ENCODE measurements around the gene ARID5B.

Gene ARID5B

DNA sequence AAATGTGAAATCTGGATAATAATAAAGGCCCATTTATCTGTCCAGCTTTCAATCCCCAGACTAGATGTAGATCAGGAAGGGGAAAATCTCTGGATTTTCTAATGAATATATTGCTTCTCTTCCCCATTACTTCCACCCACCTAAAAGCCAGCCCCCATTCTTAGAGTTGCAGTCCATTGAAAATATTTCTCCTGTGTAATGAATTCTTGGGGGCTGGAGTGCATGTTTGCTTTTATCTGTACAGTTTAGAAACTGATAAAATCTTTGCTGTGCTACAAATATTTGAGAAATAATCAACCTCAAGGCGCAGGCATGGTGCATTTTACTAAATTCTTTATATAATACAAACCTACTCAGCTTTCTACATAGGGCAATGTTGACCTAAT lies 180.8 kb downstream of the ARID5B start:
- H3K27me3 ChIP-seq (replicated peaks; ENCODE audit: insufficient read depth, low read length), result no peaks in the 10 kb centered on the region
- H3K4me2 ChIP-seq (ENCODE audit: low read depth, low read length), result no peak overlapping the region
- peaks cover 4% of the 10 kb centered on the region; the same call in 1 of the 2 replicates for H4K20me1 ChIP-seq (ENCODE audit: insufficient read depth, low read length)
- H3F3A ChIP-seq (ENCODE audit: insufficient read depth, low read length), result no peaks in the 10 kb centered on the region
- TF ChIP-seq EZH2 (optimal IDR thresholded peaks at IDR 0.05; ENCODE audit: low read depth, low read length) (no peak), EZH2phosphoT487 (IDR thresholded peaks at IDR 0.05; ENCODE audit: low read length) (no peak)
- TF ChIP-seq, protein P1, sequence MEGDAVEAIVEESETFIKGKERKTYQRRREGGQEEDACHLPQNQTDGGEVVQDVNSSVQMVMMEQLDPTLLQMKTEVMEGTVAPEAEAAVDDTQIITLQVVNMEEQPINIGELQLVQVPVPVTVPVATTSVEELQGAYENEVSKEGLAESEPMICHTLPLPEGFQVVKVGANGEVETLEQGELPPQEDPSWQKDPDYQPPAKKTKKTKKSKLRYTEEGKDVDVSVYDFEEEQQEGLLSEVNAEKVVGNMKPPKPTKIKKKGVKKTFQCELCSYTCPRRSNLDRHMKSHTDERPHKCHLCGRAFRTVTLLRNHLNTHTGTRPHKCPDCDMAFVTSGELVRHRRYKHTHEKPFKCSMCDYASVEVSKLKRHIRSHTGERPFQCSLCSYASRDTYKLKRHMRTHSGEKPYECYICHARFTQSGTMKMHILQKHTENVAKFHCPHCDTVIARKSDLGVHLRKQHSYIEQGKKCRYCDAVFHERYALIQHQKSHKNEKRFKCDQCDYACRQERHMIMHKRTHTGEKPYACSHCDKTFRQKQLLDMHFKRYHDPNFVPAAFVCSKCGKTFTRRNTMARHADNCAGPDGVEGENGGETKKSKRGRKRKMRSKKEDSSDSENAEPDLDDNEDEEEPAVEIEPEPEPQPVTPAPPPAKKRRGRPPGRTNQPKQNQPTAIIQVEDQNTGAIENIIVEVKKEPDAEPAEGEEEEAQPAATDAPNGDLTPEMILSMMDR (IDR thresholded peaks at IDR 0.05; ENCODE audit: low read length), result no peak
- no peak overlapping the region for H3K9ac ChIP-seq (ENCODE audit: low read length)
- peaks cover 12% of the 10 kb centered on the region for H3K4me1 ChIP-seq (ENCODE audit: low read length)
- peaks cover 93% of the 10 kb centered on the region for H3K79me2 ChIP-seq (ENCODE audit: low read length)
- no peak for DNase-seq
- H3K4me3 ChIP-seq (ENCODE audit: low read length), result no peak overlapping the region
- no peaks in the 10 kb centered on the region for H3K9me3 ChIP-seq (replicated peaks; ENCODE audit: insufficient read depth, low read length)
- no peak overlapping the region for H3K27ac ChIP-seq (ENCODE audit: low read length)
- H3K36me3 ChIP-seq (replicated peaks; ENCODE audit: insufficient read depth, low read length), result peaks cover 20% of the 10 kb centered on the region
- no peak overlapping the region for H2AFZ ChIP-seq (ENCODE audit: low read length)
- H3K9me2 ChIP-seq (replicated peaks; ENCODE audit: insufficient read depth, low read length), result no peaks in the 10 kb centered on the region

GRCh38 chr10:62082729-62083411 lies 181.4 kb downstream of the ARID5B start:
- H3K4me1 ChIP-seq (ENCODE audit: low read length), result peaks cover 12% of the 10 kb centered on the region
- H3K9ac ChIP-seq (ENCODE audit: low read length), result no peak overlapping the region
- no peak overlapping the region for H2AFZ ChIP-seq (ENCODE audit: low read length)
- no peak for DNase-seq
- H3K9me3 ChIP-seq (replicated peaks; ENCODE audit: insufficient read depth, low read length), result no peaks in the 10 kb centered on the region
- no peak overlapping the region; the same call in 1 of the 2 replicates for H3K4me2 ChIP-seq (ENCODE audit: low read depth, low read length)
- H3K27me3 ChIP-seq (replicated peaks; ENCODE audit: insufficient read depth, low read length), result no peaks in the 10 kb centered on the region
- TF ChIP-seq EZH2phosphoT487 (IDR thresholded peaks at IDR 0.05; ENCODE audit: low read length) (no peak), EZH2 (optimal IDR thresholded peaks at IDR 0.05; ENCODE audit: low read depth, low read length) (no peak)
- TF ChIP-seq, protein P1 (IDR thresholded peaks at IDR 0.05; ENCODE audit: low read length), result no peak
- H3F3A ChIP-seq (ENCODE audit: insufficient read depth, low read length), result no peaks in the 10 kb centered on the region
- H3K9me2 ChIP-seq (replicated peaks; ENCODE audit: insufficient read depth, low read length), result no peaks in the 10 kb centered on the region
- H3K36me3 ChIP-seq (replicated peaks; ENCODE audit: insufficient read depth, low read length), result peaks cover 20% of the 10 kb centered on the region
- no peak overlapping the region for H3K4me3 ChIP-seq (ENCODE audit: low read length)
- peak overlapping the region; percentile 2; the same call in 1 of the 2 replicates for H3K27ac ChIP-seq (ENCODE audit: low read length)
- peaks cover 4% of the 10 kb centered on the region; the same call in 1 of the 2 replicates for H4K20me1 ChIP-seq (ENCODE audit: insufficient read depth, low read length)
- H3K79me2 ChIP-seq (ENCODE audit: low read length), result peaks cover 87% of the 10 kb centered on the region

GRCh38 chr10:62083412-62084267 lies 182.1 kb downstream of the ARID5B start:
- DNase-seq, result no peak
- H3K4me2 ChIP-seq (ENCODE audit: low read depth, low read length), result no peak overlapping the region
- peaks cover 4% of the 10 kb centered on the region; the same call in 1 of the 2 replicates for H4K20me1 ChIP-seq (ENCODE audit: insufficient read depth, low read length)
- no peak overlapping the region; the same call in 1 of the 2 replicates for H3K27ac ChIP-seq (ENCODE audit: low read length)
- H3K36me3 ChIP-seq (replicated peaks; ENCODE audit: insufficient read depth, low read length), result peaks cover 20% of the 10 kb centered on the region
- H3K9me2 ChIP-seq (replicated peaks; ENCODE audit: insufficient read depth, low read length), result no peaks in the 10 kb centered on the region
- no peaks in the 10 kb centered on the region for H3K27me3 ChIP-seq (replicated peaks; ENCODE audit: insufficient read depth, low read length)
- no peak overlapping the region for H2AFZ ChIP-seq (ENCODE audit: low read length)
- TF ChIP-seq, protein P1 (IDR thresholded peaks at IDR 0.05; ENCODE audit: low read length), result no peak
- TF ChIP-seq EZH2phosphoT487 (IDR thresholded peaks at IDR 0.05; ENCODE audit: low read length) (no peak), EZH2 (optimal IDR thresholded peaks at IDR 0.05; ENCODE audit: low read depth, low read length) (no peak)
- H3K4me1 ChIP-seq (ENCODE audit: low read length), result peaks cover 12% of the 10 kb centered on the region
- H3K9me3 ChIP-seq (replicated peaks; ENCODE audit: insufficient read depth, low read length), result no peaks in the 10 kb centered on the region
- H3K4me3 ChIP-seq (ENCODE audit: low read length), result no peak overlapping the region
- H3K9ac ChIP-seq (ENCODE audit: low read length), result no peak overlapping the region
- peaks cover 87% of the 10 kb centered on the region for H3K79me2 ChIP-seq (ENCODE audit: low read length)
- H3F3A ChIP-seq (ENCODE audit: insufficient read depth, low read length), result no peaks in the 10 kb centered on the region
